GM18858 (cell line): Measurements from ENCODE around the gene WWP2.
"Not testable (repeated sequence)": the region's sequence is repeated elsewhere in the genome, so short reads cannot be mapped to it uniquely, and the experiment has no call there.

Source experiments
- ATAC-seq: cut with Tn5 transposase; IDR thresholded peaks from one replicate; pipeline ENCODE4 v1.9.1; 2021; ENCODE audit not compliant: unreplicated experiment

Gene WWP2

DNA sequence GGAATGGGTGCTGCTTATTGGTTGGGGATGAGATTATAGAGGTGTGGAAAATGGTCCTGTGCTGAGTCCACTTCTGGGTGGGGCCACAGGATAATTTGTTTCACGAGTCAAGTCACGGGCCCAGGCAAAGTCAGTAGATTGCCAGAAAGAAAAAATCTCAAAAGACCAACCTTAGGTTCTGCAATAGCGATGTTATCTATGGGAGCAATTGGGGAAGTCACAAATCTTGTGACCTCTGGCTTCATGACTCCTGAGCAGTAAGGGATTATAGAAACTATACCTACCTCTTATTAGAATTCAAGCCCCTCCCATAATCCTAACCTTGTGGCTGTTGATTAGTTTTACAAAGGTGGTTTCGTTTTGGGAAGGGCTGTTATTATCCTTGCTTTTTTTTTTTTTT is 31.4 kb downstream of the WWP2 start:
- ATAC-seq: no peak

DNA sequence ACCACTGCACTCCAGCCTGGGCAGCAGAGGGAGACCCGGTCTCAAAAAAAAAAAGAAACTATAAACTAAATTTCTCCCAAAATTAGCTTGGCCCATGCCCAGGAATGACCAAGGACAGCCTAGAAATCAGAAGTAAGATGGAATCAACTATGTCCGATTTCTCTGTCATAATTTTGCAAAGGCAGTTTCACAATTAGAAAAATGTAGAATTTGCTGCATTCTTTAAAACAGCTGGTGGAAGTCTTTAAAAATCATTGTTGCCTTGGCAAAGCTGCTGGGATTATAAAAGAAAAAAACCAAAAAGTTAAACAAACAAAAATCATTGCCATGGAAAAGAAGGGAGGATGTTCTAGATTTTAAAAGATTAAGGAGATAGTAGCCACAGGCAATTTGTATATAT is 32.4 kb downstream of the WWP2 start:
- no peak for ATAC-seq

DNA sequence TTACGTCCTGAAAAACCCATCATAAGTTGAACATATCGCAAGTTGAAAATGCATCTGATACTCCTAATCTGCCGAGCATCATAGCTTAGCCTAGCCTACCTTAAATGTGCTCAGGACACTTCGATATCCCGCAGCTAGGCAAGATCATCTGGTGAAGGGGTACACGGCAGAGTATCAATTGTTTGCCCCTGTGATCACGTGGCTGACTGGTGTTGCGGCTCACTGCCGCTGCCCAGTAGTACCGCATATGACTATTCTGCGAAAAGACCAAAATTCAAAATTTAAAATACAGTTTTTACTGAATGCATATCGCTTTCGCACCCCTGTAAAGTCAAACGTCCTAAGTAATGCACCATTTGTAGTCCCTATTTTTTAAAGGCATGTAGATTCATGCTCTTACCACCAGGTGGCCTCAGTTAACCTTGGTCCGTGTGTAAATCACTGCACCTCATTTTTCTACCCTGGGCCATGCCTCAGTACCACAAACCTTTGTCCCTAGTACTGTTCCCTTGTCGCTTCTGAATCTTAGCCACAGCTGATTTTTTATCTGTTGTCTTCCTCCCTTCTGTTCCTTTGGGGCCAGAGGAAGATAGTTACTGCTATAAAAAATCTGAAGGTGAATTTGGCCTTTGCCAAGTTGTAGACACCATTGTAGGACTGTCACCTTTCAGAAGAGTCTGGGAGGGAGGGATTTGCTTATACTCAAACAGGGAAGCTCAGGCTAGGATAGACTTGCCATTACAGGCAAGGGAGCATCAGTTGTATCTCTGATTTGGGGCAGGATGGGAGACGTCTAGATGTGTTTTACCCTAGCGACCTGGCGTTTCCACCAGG is 34.4 kb downstream of the WWP2 start:
- no peak for ATAC-seq

DNA sequence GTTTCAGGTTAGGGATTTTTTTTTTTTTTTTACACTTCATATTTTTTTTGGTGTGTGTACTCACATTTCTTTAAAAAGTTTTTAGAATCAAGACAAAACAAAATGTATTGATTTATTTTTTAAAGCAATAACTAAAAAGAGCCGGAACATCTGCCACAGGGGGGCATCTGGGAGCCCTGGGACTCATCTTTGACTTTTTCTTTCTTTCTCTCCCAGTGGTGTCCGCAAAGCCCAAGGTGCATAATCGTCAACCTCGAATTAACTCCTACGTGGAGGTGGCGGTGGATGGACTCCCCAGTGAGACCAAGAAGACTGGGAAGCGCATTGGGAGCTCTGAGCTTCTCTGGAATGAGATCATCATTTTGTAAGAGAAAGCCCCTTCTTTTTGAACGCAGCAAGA is 36.3 kb downstream of the WWP2 start:
- no peak for ATAC-seq

DNA sequence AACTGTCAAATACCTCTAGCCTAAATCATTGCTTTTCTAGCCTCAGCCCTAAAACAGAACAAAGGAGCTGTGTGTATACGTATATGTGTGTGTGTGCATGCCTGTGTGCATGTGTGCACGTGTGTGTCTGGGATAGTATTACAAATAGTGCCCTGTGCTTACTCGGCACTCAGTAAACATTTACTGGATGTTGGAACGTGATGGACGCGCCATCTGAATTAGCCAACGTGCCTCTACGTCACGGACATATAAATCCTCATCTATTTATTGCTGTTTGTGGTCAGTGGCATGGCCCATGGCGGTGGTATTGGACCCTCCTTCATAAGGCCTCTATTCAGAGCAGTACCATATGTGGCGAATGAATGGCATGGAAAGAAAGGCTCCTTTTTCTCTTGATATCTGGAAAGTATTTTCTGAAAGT is 37.5 kb downstream of the WWP2 start:
- no peak for ATAC-seq

DNA sequence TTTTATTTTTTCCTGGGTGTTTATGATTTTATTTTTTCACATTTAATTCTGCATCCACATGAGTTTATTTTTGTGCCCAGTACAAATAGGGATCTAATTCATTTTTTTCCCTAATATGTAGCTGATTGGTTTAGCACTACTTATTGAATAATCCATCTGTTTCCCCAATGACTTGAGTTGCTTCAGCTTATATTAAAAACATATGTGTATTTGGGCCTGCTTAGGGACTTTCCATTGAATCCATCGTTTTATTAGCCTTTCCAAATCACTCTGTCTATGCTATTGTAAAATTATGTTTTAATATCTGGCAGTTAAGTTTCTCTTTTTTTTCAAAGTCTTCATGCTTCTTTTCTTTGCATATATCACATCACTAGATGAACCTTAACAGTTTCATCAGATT is 42.2 kb downstream of the WWP2 start:
- no peak for ATAC-seq

DNA sequence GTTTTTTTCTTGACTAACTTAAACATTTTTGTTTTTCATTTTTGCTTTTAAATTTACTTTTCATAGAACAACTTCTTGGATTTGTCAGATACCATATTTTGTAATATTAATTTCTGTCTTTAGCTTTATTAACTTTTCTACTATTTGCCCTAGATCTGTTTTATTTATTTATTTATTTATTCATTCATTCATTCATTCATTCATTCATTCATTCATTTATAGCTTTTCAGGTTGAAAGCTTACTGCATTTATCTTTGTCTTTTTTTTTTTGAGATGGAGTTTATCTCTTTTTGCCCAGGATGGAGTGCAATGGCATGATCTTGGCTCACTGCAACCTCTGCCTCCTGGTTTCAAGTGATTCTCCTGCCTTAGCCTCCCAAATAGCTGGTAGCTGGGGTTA is 44.6 kb downstream of the WWP2 start:
- not testable (repeated sequence) for ATAC-seq

DNA sequence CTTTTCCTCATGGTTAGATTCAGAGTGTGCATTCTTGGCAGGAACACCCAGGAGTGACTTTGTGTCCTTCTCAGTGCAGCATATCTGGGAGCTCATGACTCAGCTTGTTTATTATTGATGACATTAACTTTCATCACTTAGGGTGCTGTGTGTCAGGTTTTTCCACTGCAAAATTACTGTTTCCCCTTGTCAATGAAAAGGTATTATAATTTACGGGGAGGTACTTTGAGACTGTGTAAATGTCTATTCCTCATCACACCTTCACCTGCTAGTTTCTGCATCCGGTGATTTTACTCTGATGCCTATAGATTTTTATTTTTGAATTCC is 50.5 kb downstream of the WWP2 start:
- no peak for ATAC-seq

DNA sequence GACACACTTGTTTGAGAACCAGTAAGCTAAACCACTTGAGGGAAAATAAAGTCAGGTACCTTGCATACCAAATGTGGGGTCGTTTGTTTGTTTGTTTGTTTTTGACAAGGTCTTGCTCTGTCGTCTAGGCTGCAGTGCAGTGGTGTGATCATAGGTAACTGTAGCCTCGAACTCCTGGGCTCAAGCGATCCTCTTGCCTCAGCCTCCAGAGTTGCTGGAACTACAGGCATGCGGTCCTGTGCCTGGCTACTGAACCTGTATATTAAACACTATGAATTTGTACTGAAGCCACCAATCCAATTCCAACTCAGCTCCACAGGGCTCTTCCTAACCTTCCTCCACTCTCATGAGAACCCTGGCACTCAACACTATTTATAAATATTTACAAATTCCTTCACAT is 51.9 kb downstream of the WWP2 start:
- no peak for ATAC-seq

DNA sequence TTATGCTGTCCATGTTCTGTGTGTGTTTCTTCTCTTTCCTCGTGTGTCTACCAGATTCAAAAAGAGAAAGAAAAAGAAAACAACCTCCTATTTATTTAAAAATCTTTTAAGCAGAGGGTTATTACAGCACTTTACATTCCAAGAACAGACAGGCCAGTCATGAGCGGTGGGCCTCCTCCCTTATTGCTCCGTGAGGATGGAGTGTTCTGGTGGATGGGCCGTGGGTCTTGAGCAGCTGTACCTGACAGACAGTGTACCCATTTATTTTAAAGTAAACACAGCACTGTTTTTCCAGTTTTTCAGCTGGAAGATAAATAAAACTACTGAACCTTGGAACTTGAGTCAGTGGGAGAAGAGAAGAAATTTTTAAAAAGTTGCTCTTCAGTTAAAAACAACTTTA is 52.4 kb downstream of the WWP2 start:
- ATAC-seq: no peak

DNA sequence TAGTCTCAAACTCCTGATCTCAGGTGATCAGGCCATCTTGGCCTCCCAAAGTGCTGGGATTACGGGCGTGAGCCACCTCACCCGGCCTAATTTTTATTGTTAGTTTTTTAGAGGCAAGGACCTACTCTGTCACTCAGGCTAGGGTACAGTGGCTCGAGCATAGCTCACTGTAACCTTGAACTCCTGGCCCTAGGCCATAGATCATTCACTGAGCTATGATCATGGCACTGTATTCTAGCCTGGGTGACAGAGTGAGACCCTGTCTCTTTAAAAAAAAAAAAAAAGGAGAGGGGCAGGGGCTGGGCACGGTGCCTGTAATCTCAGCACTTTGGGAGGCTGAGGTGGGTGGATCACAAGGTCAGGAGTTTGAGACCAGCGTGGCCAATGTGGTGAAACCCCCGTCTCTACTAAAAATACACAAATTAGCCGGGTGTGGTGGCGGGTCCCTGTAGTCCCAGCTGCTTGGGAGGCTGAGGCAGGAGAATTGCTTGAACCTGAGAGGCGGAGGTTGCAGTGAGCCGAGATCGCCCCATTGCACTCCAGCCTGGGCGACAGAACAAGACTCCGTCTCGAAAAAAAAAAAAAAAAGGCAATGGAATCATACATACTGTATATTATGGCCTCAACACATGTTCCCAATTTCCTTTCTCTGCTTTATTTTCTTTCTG is 53.2 kb downstream of the WWP2 start:
- not testable (repeated sequence) for ATAC-seq

DNA sequence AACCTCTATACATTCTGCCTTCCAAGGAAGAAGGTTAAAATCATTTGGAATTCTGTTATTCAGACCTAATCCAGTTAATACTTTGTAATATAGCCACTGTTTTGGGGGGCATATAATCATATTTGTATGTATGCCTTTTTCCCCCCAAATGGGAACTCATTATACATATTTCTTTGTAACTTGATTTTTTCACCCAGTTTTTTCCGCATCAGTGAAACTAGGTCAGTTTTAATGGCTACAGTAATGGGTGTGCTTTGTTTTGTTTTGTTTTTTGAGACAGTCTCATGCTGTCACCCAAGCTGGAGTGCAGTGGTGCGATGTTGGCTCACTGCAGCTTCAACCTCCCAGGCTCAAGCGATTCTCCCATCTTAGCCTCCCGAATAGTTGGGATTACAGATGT is 54.9 kb downstream of the WWP2 start:
- ATAC-seq: no peak

DNA sequence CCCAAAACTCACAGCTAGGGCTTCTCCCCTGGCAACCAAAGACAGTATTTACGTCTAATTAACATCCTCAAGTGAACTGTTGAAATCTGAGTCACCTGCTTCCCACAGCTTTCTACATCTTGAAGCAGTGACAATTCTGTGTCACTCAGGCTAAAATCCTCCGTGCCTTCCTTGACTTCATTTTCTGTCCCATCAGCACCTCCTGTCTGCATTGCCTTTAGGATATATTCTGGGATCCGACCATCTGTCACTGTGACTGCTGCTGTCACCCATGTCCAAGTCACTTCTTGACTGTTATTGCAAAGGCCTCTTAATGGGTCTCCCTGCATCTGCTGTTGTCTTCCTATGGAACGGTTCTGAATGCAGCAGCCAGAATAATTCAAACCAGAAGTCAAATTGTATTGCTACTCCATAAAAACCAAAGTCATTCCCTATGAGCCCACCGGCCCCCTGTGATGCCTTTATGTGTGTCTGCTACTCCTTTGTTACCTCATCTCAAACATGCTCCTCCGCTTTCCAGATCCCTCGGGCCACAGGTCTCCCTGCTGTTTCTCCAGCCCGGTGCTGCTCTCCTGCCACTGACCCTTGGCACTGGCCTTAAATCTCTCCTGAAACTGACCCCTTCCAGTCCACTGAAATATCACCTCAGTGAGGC is 56.9 kb downstream of the WWP2 start:
- ATAC-seq: no peak

DNA sequence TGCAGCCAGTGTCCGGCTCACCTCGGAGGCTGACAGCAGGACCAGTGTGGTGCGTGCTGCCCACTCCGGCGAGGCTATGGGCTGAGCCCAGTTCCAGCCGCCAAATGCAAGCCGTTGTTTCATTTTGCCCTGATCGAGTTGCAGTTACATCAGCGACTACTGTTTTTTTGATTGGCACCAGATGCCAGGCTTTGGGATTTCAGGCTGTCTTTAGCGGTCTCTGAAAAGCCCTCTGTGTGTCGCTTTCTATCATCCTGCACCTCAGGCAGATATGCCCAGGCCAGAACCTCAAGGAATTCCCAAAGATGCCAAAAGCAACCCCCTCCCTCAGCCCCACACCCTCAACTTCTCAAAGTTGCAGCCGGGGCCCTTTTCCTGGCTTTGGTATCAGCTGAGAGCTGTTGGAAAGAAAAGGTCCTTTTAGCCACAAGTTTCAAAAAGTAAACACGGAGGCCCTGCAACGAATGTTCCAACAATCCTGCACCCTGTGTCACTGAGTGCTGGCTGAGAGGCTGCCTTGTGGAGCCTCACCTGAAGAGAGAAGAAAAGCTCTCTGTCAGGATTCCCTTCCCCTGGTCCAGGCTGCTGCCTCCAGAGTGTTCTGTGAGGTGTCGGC is 58.9 kb downstream of the WWP2 start:
- no peak for ATAC-seq

DNA sequence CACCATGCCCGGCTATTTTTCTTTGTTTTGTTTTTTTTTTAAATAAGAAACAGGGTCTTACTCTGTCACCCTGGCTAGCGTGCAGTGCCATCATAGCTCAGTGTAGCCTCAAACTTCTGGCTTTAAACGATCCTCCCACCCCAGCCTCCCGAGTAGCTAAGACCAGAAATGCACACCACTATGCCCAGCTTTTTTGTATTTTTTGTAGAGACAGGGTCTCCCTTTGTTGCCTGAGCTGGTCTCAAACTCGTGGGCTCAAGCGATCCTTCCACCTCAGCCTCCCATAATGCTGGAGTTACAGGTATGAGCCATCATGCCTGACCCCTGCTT is 59.7 kb downstream of the WWP2 start:
- no peak for ATAC-seq

DNA sequence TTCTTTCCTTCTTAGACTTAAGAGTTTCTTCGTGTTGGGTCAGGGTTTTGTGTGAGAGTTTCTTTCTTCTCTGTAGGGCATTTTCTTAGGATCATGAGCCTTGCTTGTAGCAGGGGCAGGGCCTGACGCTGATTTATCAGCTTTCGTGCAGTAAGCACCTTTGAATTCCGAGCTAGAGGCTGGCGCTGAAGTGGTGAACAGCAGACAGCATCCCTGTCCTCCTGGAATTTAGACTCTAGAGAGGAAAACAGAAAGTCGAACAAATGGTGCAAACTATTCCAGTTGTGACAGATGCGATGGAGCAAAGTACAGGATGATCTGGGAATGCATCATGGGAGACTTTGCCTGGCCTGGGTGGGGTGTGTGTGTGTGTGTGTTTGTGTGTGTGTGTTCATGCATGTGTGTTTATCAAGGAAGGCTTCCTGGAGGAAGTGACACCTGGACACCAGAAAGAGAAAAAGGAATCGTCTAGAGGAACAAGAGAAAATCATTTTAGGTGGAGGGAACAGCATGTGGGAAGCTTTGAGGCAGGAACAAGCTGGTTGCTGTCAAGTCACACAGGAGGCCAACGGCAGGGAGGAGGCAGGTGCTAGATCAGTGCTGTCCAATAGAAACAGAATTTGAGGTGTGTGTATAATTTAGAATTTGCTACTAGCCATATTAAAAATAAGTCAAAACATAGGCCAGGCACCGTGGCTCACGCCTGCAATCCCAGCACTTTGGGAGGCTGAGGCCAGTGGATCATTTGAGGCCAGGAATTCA is 60.2 kb downstream of the WWP2 start:
- ATAC-seq: no peak

DNA sequence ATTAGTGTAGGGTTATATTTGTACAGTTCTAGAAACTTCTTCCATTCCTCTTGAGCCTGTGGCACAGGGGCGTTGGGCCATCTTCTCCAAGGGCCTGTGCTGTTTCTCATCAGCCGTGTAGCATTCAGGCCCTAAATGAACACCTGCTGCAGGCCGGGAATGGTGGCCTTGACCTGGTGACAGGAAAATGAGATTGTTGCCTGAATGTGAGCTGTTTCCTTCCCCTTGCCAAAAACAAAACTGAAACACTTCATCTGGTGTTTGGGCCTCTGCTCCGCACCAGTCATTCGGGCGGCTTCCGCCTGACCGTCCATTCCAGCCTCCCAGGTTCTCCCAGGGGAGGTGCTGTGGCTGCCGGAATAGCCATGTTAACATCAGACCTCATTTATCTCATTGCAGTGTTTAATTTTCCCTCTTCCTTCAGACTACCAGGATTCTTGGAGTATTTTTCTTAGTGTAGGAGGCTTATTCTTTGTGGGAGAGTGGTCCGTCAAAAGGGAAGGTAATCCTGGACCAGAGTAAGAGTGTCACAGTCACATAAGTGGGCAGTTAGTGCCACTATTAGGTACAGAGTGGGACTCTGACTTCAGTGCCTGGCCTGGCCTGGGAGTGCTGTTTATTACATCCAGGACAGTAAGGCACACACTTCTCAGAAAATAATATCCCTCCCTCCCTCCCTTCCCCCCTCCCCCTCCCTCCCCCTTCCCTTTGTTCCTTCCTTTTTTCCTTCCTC is 61.9 kb downstream of the WWP2 start:
- ATAC-seq: peak; percentile 65

DNA sequence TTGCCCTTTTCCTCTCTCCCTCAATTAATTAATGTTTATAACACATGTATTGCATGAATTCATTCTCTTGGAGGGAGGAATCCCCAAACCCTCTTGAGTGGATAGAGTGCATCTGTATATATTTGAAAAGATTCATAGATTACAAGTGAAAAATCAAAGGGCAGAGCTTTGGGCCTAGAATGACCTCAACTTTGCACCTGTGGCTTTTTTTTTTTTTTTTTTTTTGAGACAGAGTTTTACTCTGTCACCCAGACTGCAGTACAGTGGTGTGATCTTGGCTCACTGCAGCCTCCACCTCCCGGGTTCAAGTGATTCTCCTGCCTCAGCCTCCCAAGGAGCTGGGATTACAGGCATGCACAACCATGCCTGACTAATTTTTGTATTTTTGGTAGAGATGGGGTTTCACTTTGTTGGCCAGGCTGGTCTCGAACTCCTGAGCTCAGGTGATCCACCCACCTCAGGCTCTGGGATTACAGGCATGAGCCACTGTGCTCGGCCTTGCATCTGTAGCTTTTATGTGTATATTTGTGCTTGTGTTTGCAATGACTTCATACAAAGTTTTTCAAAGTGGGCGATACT is 62.5 kb downstream of the WWP2 start:
- not testable (repeated sequence) for ATAC-seq

DNA sequence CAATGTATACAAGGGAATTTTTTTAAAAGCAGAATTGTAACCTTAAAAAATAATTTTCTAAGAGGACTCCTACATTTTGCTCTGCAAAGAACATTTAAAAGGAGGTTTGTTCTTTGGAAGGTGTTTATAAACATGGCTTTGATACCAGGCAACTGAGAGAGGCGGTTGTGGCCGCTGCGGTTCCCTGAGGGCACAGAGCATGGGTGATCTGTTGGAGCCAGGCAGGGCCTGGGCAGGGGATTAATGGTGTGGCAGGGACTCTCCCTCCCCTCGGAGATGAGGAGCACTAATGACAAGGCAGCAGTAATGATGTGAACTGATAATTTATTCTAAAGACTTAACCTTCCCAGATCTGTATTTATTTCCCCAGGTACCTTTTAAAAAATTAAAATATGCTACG is 65.4 kb downstream of the WWP2 start:
- ATAC-seq: no peak

DNA sequence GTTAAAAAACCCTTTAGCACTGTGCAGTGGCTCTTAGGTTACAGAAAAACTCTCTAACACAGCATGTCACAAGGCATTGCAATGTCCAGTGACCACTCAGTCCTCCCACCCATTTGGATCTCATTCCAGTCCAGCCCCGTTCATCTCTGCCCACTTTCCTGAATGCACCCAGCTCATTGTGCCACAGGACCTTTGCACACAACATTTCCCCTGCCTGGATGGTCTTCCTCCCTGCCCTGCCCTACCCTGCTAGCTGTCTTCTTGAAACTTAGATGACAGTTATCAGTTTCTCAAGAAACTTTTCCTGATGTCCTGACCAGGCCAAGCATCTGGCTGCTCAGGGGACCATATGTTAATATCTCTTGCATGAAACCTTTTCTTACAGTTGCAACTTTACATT is 67.2 kb downstream of the WWP2 start:
- ATAC-seq: no peak
